IMR-90 (cell line): Measurements from ENCODE around the gene GNAI1. TPM values are rescaled to one million over a fixed set of nuclear protein-coding genes. Genes with fewer than 3 reads are reported as not detected.

Experiments used
- ATAC-seq: fragments of 200-7000 bp; cut with Tn5 transposase; 2 replicates; pipeline ENCODE4 v1.9.1; 2020; ENCODE audit warnings: low read depth, mild to moderate bottlenecking, moderate library complexity
- BruUV-seq: library from RNA; stranded (reverse); fragments of 400-500 nt; replicated peaks from 2 replicates; lab custom pipeline; 2021; lab: Mats Ljungman, UMichigan
- CTCF ChIA-PET: fragments of 300-600 bp; formaldehyde crosslinking; extraction: SDS; loops from one replicate; lab custom pipeline; 2021; ENCODE audit warnings: antibody characterized with exemption; lab: Yijun Ruan, JAX
- POLR2A ChIA-PET: fragments of 300-600 bp; sonication (Branson Sonifier 250); formaldehyde crosslinking; loops from one replicate; lab custom pipeline; 2022; ENCODE audit warnings: antibody characterized with exemption; ENCODE audit not compliant: unreplicated experiment; lab: Charles Lee
- DNase-seq: peaks from one replicate; pipeline ENCODE4 v3.0.0; 2013
- H2AFZ ChIP-seq: replicated peaks from 2 replicates; pipeline ENCODE3; 2013; ENCODE audit warnings: low read length, mild to moderate bottlenecking; ENCODE audit not compliant: poor library complexity
- H2AK5ac ChIP-seq: 2 replicates; pipeline ENCODE4 v1.6.1; 2013; ENCODE audit warnings: low read depth, low read length, inconsistent platforms
- H2AK9ac ChIP-seq: replicated peaks from 2 replicates; pipeline ENCODE3; 2013; ENCODE audit warnings: mild to moderate bottlenecking, low read depth, low read length, moderate library complexity; ENCODE audit not compliant: poor library complexity
- H2BK120ac ChIP-seq: 2 replicates; pipeline ENCODE4 v1.6.1; 2013; ENCODE audit warnings: low read depth, low read length, inconsistent platforms
- H2BK15ac ChIP-seq: 3 replicates; pipeline ENCODE4 v1.6.1; 2013; ENCODE audit warnings: low read depth, low read length, inconsistent platforms
- H2BK20ac ChIP-seq: 2 replicates; pipeline ENCODE4 v1.6.1; 2013; ENCODE audit warnings: low read depth, mild to moderate bottlenecking, inconsistent platforms, low read length, moderate library complexity
- H2BK5ac ChIP-seq: 2 replicates; pipeline ENCODE4 v1.6.1; 2013; ENCODE audit warnings: mild to moderate bottlenecking, low read depth, low read length, inconsistent platforms; ENCODE audit not compliant: poor library complexity, severe bottlenecking
- H3K14ac ChIP-seq: replicated peaks from 2 replicates; pipeline ENCODE4 v1.6.1; 2013; ENCODE audit warnings: low read depth, low read length, inconsistent platforms
- H3K18ac ChIP-seq: 2 replicates; pipeline ENCODE4 v1.6.1; 2013; ENCODE audit warnings: low read depth, low read length, control low read depth
- H3K23ac ChIP-seq: 2 replicates; pipeline ENCODE4 v1.6.1; 2013; ENCODE audit warnings: low read depth, low read length, inconsistent platforms
- H3K27ac ChIP-seq: 2 replicates; pipeline ENCODE4 v1.5.1; 2013; ENCODE audit warnings: mild to moderate bottlenecking, control low read depth, low read length; ENCODE audit not compliant: insufficient read depth
- H3K27me3 ChIP-seq: 2 replicates; pipeline ENCODE4 v1.6.1; 2013; ENCODE audit warnings: low read length; ENCODE audit not compliant: control insufficient read depth, insufficient read depth
- H3K36me3 ChIP-seq: 2 replicates; pipeline ENCODE4 v1.6.1; 2013; ENCODE audit warnings: low read length, mixed read lengths; ENCODE audit not compliant: control insufficient read depth, insufficient read depth
- H3K4ac ChIP-seq: 2 replicates; pipeline ENCODE4 v1.6.1; 2013; ENCODE audit warnings: low read depth, low read length, inconsistent platforms
- H3K4me1 ChIP-seq: 2 replicates; pipeline ENCODE4 v1.6.1; 2013; ENCODE audit warnings: low read length, mixed read lengths; ENCODE audit not compliant: control insufficient read depth, insufficient read depth
- H3K4me2 ChIP-seq: 2 replicates; pipeline ENCODE4 v1.6.1; 2013; ENCODE audit warnings: low read depth, mild to moderate bottlenecking, control low read depth, low read length, moderate library complexity
- H3K4me3 ChIP-seq: 2 replicates; pipeline ENCODE4 v1.5.1; 2013; ENCODE audit warnings: low read depth, mild to moderate bottlenecking, control low read depth, low read length, moderate library complexity; ENCODE audit not compliant: insufficient read depth
- H3K56ac ChIP-seq: 2 replicates; pipeline ENCODE4 v1.6.1; 2013; ENCODE audit warnings: low read length, inconsistent platforms; ENCODE audit not compliant: insufficient read depth; ENCODE audit errors: extremely low read depth
- H3K79me1 ChIP-seq, 2 experiments: 2 replicates each; pipeline ENCODE4 v1.6.1; 2013; ENCODE audit warnings: low read length in 2 of 2, inconsistent platforms in 1 of 2, low read depth in 1 of 2
- H3K9ac ChIP-seq: 2 replicates; pipeline ENCODE4 v1.6.1; 2013; ENCODE audit warnings: low read depth, low read length, control low read depth
- H3K9me1 ChIP-seq: 2 replicates; pipeline ENCODE4 v1.6.1; 2013; ENCODE audit warnings: low read length, inconsistent platforms; ENCODE audit not compliant: insufficient read depth
- H3K9me3 ChIP-seq: 2 replicates; pipeline ENCODE4 v1.6.1; 2013; ENCODE audit warnings: low read length; ENCODE audit not compliant: control insufficient read depth, insufficient read depth
- H4K20me1 ChIP-seq: 2 replicates; pipeline ENCODE4 v1.6.1; 2013; ENCODE audit warnings: low read length, inconsistent platforms; ENCODE audit not compliant: insufficient read depth
- H4K5ac ChIP-seq: 2 replicates; pipeline ENCODE4 v1.6.1; 2013; ENCODE audit warnings: mild to moderate bottlenecking, low read depth, low read length, control low read depth
- H4K8ac ChIP-seq, 2 experiments: 2 replicates each; pipeline ENCODE4 v1.6.1; 2013; ENCODE audit warnings: low read depth in 2 of 2, low read length in 2 of 2, control low read depth in 1 of 2, inconsistent platforms in 1 of 2
- H4K91ac ChIP-seq: 2 replicates; pipeline ENCODE4 v1.6.1; 2013; ENCODE audit warnings: low read depth, low read length, inconsistent platforms; ENCODE audit not compliant: insufficient read depth
- BHLHE40 ChIP-seq: fragments of 150-350 bp; IDR thresholded peaks from 2 replicates; pipeline ENCODE4 v1.6.1; 2016; ENCODE audit warnings: mild to moderate bottlenecking, low read depth, low read length
- MAFK ChIP-seq: IDR thresholded peaks from 2 replicates; pipeline ENCODE4 v1.6.1; 2012; ENCODE audit warnings: low read depth, low read length, improper control_type of control experiment
- MXI1 ChIP-seq: IDR thresholded peaks from 2 replicates; pipeline ENCODE4 v1.6.1; 2012; ENCODE audit warnings: low read depth, mild to moderate bottlenecking, low read length, moderate library complexity, borderline replicate concordance
- NFE2L2 ChIP-seq: fragments of 150-350 bp; IDR thresholded peaks from 2 replicates; pipeline ENCODE4 v1.6.1; 2016; ENCODE audit warnings: low read depth, mild to moderate bottlenecking, low read length
- RAD21 ChIP-seq: IDR thresholded peaks from 2 replicates; pipeline ENCODE4 v1.6.1; 2012; ENCODE audit warnings: low read length, improper control_type of control experiment
- RCOR1 ChIP-seq: IDR thresholded peaks from 2 replicates; pipeline ENCODE4 v1.6.1; 2012; ENCODE audit warnings: mild to moderate bottlenecking, low read length, improper control_type of control experiment; ENCODE audit not compliant: insufficient replicate concordance
- WGBS, 2 experiments: methylation state at CpG; one replicate each; pipeline versions ENCODE4 v1.1.5 to v1.1.7; 2013; ENCODE audit warnings: missing lambda C conversion rate in 2 of 2; ENCODE audit not compliant: insufficient read length in 1 of 2; ENCODE audit errors: extremely low coverage in 2 of 2; 5-methylcytosine and 5-hydroxymethylcytosine counted together
- dilution Hi-C: fragments of 300-500 bp; cut with HindIII; formaldehyde crosslinking; loops from one replicate; pipeline ENCODE4 v1.14.3; 2018; ENCODE audit warnings: low sequenced_read_pairs; ENCODE audit not compliant: unreplicated experiment
- in situ Hi-C: fragments of 300-500 bp; cut with MboI; formaldehyde crosslinking; loops from 3 replicates; pipeline ENCODE4 v1.14.3; 2019; ENCODE audit warnings: low sequenced_read_pairs, inconsistent platforms, mixed read lengths
- intact Hi-C: fragments of 100-400 bp; cut with micrococcal nuclease; formaldehyde crosslinking; loops from 2 replicates; pipeline ENCODE4 v1.10.0; 2022
- polyA plus RNA-seq, 3 experiments: library from polyadenylated mRNA; depleted of rRNA; stranded (reverse); fragments of >200 nt; gene quantifications; 2 replicates each; pipeline ENCODE4 v1.2.3, GENCODE V29; 2012; ENCODE audit warnings: low replicate concordance in 1 of 3
- total RNA-seq: library from RNA; depleted of rRNA; stranded (reverse); fragments of >200 nt; gene quantifications from 2 replicates; pipeline ENCODE4 v1.2.3, GENCODE V29; 2012
- TF ChIP-seq, protein P1 (sequence below): fragments of 150-350 bp; IDR thresholded peaks from 2 replicates; pipeline ENCODE4 v1.6.1; 2017; ENCODE audit warnings: mild to moderate bottlenecking, antibody characterized with exemption, low read length, low read depth

The GNAI1 gene
- total and polyA plus RNA-seq, 2 of the 4 experiments (the other 2 are of a cell fraction), result 21.1 to 26.5 TPM

DNA sequence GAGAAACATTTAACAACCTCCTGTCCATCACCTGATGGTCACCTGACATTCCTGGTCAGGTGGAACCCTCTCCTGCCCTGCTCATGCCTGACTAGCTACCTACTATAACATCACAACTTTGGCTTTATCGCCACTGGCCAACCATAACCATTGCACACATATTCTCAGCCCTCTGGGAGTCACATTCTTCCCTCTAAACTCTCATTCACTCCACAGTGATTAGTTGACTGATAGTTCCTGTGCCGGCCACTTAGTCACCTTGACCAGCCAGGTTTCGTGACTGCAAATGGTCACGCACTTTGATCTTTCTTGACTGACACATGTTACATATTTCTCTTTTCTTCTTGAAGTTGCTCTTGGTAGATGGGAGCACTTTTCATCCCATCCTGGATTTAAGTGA, 50.1 kb downstream of the GNAI1 start:
- no TSS peak for BruUV-seq
- DNase-seq (no peak), ATAC-seq (no peak)
- Histone ChIP-seq H2AK5ac (no peak overlapping the region), H3K9me3 (no peaks in the 10 kb centered on the region; the same call in 1 of the 2 replicates), H3K23ac (no peak overlapping the region), H3K9me1 (peaks cover 7% of the 10 kb centered on the region), H3K4me3 (no peak overlapping the region), H3K27ac (no peak overlapping the region), H3K4me1 (peaks cover 11% of the 10 kb centered on the region), H3K14ac (no peak overlapping the region), H4K8ac (no peak overlapping the region), H3K18ac (no peak overlapping the region), H4K20me1 (peaks cover 34% of the 10 kb centered on the region), H3K56ac (no peak overlapping the region), H3K79me1 (peaks cover 33 to 72% of the 10 kb centered on the region in 2 experiments), H4K91ac (no peak overlapping the region), H4K5ac (no peak overlapping the region), H3K36me3 (no peaks in the 10 kb centered on the region; the same call in 1 of the 2 replicates), H2BK5ac (no peak overlapping the region), H2BK120ac (no peak overlapping the region), H2AFZ (no peak overlapping the region), H2BK15ac (no peak overlapping the region), H3K4ac (no peak overlapping the region), H2BK20ac (no peak overlapping the region), H2AK9ac (no peak overlapping the region), H3K9ac (no peak overlapping the region), H3K4me2 (no peak overlapping the region), H3K27me3 (no peaks in the 10 kb centered on the region)
- POLR2A ChIA-PET, result no interaction called here
- intact Hi-C loops (no loop called here), in situ Hi-C loops (no loop called here), dilution Hi-C loops (no loop called here)
- 100% methylated on average over 1 of the region's 4 CpGs; no CpG with 5 or more reads in 1 of the 2 experiments for WGBS, 2 experiments
- CTCF ChIA-PET, result no interaction called here
- no peak for TF ChIP-seq MAFK
- TF ChIP-seq RCOR1, result no peak
- TF ChIP-seq NFE2L2, result no peak
- TF ChIP-seq, protein P1, sequence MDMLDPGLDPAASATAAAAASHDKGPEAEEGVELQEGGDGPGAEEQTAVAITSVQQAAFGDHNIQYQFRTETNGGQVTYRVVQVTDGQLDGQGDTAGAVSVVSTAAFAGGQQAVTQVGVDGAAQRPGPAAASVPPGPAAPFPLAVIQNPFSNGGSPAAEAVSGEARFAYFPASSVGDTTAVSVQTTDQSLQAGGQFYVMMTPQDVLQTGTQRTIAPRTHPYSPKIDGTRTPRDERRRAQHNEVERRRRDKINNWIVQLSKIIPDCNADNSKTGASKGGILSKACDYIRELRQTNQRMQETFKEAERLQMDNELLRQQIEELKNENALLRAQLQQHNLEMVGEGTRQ, result no peak
- TF ChIP-seq BHLHE40, result no peak
- TF ChIP-seq MXI1, result no peak
- TF ChIP-seq RAD21, result no peak
